H9 (cell line): ENCODE results near the gene METRN. TPM values are rescaled to one million over a fixed set of nuclear protein-coding genes. Genes with fewer than 3 reads are reported as not detected.
A peak's percentile ranks its signal among the peaks of the same experiment; 100 is the strongest.

Experiments
- DNase-seq: peaks from one replicate; pipeline ENCODE4 v3.0.0-alpha.2; 2017
- H2AFZ ChIP-seq: one replicate; pipeline ENCODE4 v1.6.1; 2013; ENCODE audit warnings: mild to moderate bottlenecking, low read length, control low read depth, moderate library complexity
- H2AK5ac ChIP-seq: 2 replicates; pipeline ENCODE4 v1.6.1; 2013; ENCODE audit warnings: low read length, control low read depth, mixed read lengths; ENCODE audit not compliant: insufficient read length
- H2BK120ac ChIP-seq: one replicate; pipeline ENCODE4 v1.6.1; 2013; ENCODE audit warnings: low read depth, mild to moderate bottlenecking, low read length, control low read depth, inconsistent platforms; ENCODE audit not compliant: poor library complexity, severe bottlenecking
- H2BK12ac ChIP-seq: 2 replicates; pipeline ENCODE4 v1.6.1; 2013; ENCODE audit warnings: low read length, control low read depth, mixed read lengths, low read depth; ENCODE audit not compliant: insufficient read length
- H2BK15ac ChIP-seq: 2 replicates; pipeline ENCODE4 v1.6.1; 2013; ENCODE audit warnings: low read depth, low read length, control low read depth
- H2BK20ac ChIP-seq: one replicate; pipeline ENCODE4 v1.6.1; 2013; ENCODE audit warnings: low read depth, mild to moderate bottlenecking, low read length, control low read depth, inconsistent platforms; ENCODE audit not compliant: poor library complexity, severe bottlenecking
- H2BK5ac ChIP-seq: 2 replicates; pipeline ENCODE4 v1.6.1; 2013; ENCODE audit warnings: low read length, control low read depth, mixed read lengths; ENCODE audit not compliant: insufficient read length
- H3K14ac ChIP-seq: 2 replicates; pipeline ENCODE4 v1.6.1; 2013; ENCODE audit warnings: low read length, control low read depth; ENCODE audit not compliant: insufficient read depth
- H3K18ac ChIP-seq: 2 replicates; pipeline ENCODE4 v1.6.1; 2013; ENCODE audit warnings: low read depth, mild to moderate bottlenecking, mixed read lengths, low read length, control low read depth; ENCODE audit not compliant: insufficient read length
- H3K23ac ChIP-seq: 2 replicates; pipeline ENCODE4 v1.6.1; 2013; ENCODE audit warnings: low read length, control low read depth, mixed read lengths, low read depth; ENCODE audit not compliant: insufficient read length
- H3K23me2 ChIP-seq: 2 replicates; pipeline ENCODE4 v1.6.1; 2013; ENCODE audit warnings: low read depth, mild to moderate bottlenecking, mixed read lengths, low read length, control low read depth; ENCODE audit not compliant: insufficient read length, poor library complexity, severe bottlenecking
- H3K27ac ChIP-seq: 2 replicates; pipeline ENCODE4 v1.5.1; 2013; ENCODE audit warnings: low read length, control low read depth, mixed read lengths, low read depth; ENCODE audit not compliant: insufficient read length
- H3K27me3 ChIP-seq: 2 replicates; pipeline ENCODE4 v1.6.1; 2013; ENCODE audit warnings: low read length, control low read depth, inconsistent platforms; ENCODE audit not compliant: insufficient read depth
- H3K4ac ChIP-seq: 2 replicates; pipeline ENCODE4 v1.6.1; 2013; ENCODE audit warnings: low read depth, mild to moderate bottlenecking, control low read depth, inconsistent platforms, low read length, moderate library complexity
- H3K4me1 ChIP-seq: 2 replicates; pipeline ENCODE4 v1.6.1; 2013; ENCODE audit warnings: low read length, control low read depth, inconsistent platforms; ENCODE audit not compliant: insufficient read depth
- H3K4me2 ChIP-seq: 2 replicates; pipeline ENCODE4 v1.6.1; 2013; ENCODE audit warnings: low read length, control low read depth, mixed read lengths; ENCODE audit not compliant: insufficient read length, insufficient read depth
- H3K56ac ChIP-seq: 2 replicates; pipeline ENCODE4 v1.6.1; 2013; ENCODE audit warnings: low read depth, mild to moderate bottlenecking, mixed read lengths, low read length, control low read depth; ENCODE audit not compliant: insufficient read length
- H3K79me1 ChIP-seq: 2 replicates; pipeline ENCODE4 v1.6.1; 2013; ENCODE audit warnings: low read depth, mild to moderate bottlenecking, moderate library complexity, low read length, control low read depth, inconsistent platforms; ENCODE audit not compliant: insufficient read depth, poor library complexity, severe bottlenecking
- H3K79me2 ChIP-seq: 2 replicates; pipeline ENCODE4 v1.6.1; 2013; ENCODE audit warnings: low read length, control low read depth, inconsistent platforms; ENCODE audit not compliant: insufficient read depth
- H3K9ac ChIP-seq: 2 replicates; pipeline ENCODE4 v1.6.1; 2013; ENCODE audit warnings: low read length, control low read depth, mixed read lengths; ENCODE audit not compliant: insufficient read length; ENCODE audit errors: extremely low read depth
- H3K9me3 ChIP-seq: one replicate; pipeline ENCODE4 v1.6.1; 2013; ENCODE audit warnings: low read depth, low read length, inconsistent platforms; ENCODE audit not compliant: control insufficient read depth
- H3T11ph ChIP-seq: one replicate; pipeline ENCODE4 v1.6.1; 2013; ENCODE audit warnings: mild to moderate bottlenecking, low read length, control low read depth, inconsistent platforms
- H4K20me1 ChIP-seq: one replicate; pipeline ENCODE4 v1.6.1; 2013; ENCODE audit not compliant: control insufficient read depth, insufficient read length, insufficient read depth
- H4K5ac ChIP-seq: 2 replicates; pipeline ENCODE4 v1.6.1; 2013; ENCODE audit warnings: low read depth, mild to moderate bottlenecking, mixed read lengths, low read length, control low read depth; ENCODE audit not compliant: insufficient read length
- H4K8ac ChIP-seq: replicated peaks from 2 replicates; pipeline ENCODE4 v1.6.1; 2013; ENCODE audit warnings: low read length, control low read depth, mixed read lengths, low read depth; ENCODE audit not compliant: insufficient read length
- H4K91ac ChIP-seq: 2 replicates; pipeline ENCODE4 v1.6.1; 2013; ENCODE audit warnings: low read depth, mild to moderate bottlenecking, moderate library complexity, mixed read lengths, low read length, control low read depth; ENCODE audit not compliant: insufficient read length
- H3K27ac Mint-ChIP-seq, 3 experiments: 2 replicates in 2 of 3; 3 replicates in 1 of 3; pipeline ENCODE4 v1.8.0; 2020 to 2021; ENCODE audit warnings: mixed read lengths in 3 of 3, mild to moderate bottlenecking in 1 of 3, moderate library complexity in 1 of 3
- H3K27me3 Mint-ChIP-seq: 2 replicates; pipeline ENCODE4 v1.8.0; 2021; ENCODE audit warnings: low read depth, mild to moderate bottlenecking, moderate library complexity, mixed read lengths
- H3K36me3 Mint-ChIP-seq, 3 experiments: 2 replicates in 2 of 3; 3 replicates in 1 of 3; pipeline ENCODE4 v1.8.0; 2020 to 2021; ENCODE audit warnings: low read depth in 3 of 3, mixed read lengths in 3 of 3; ENCODE audit not compliant: insufficient read depth in 1 of 3
- H3K4me1 Mint-ChIP-seq, 2 experiments: 2 replicates each; pipeline ENCODE4 v1.8.0; 2020; ENCODE audit warnings: mixed read lengths in 2 of 2
- H3K4me3 Mint-ChIP-seq, 2 experiments: 2 replicates in 1 of 2; 3 replicates in 1 of 2; pipeline ENCODE4 v1.8.0; 2020 to 2021; ENCODE audit warnings: mild to moderate bottlenecking in 2 of 2, mixed read lengths in 2 of 2, moderate library complexity in 1 of 2
- H3K9me3 Mint-ChIP-seq, 2 experiments: 2 replicates in 1 of 2; 3 replicates in 1 of 2; pipeline ENCODE4 v1.8.0; 2020; ENCODE audit warnings: mild to moderate bottlenecking in 2 of 2, mixed read lengths in 2 of 2, moderate library complexity in 1 of 2
- CTCF ChIP-seq: fragments of 200-600 bp; sonication (generic); conservative IDR thresholded peaks from 3 replicates; pipeline ENCODE4 v1.8.0; 2021; ENCODE audit warnings: antibody characterized with exemption, mild to moderate bottlenecking
- WGBS: extraction: QIAGEN DNeasy Blood & Tissue Kit; methylation state at CpG from one replicate; pipeline ENCODE4 v1.1.7; 2013; ENCODE audit warnings: missing lambda C conversion rate, low lambda C conversion rate, mixed read lengths; ENCODE audit not compliant: insufficient read length; ENCODE audit errors: extremely low coverage; 5-methylcytosine and 5-hydroxymethylcytosine counted together
- total RNA-seq: library from RNA; stranded (reverse); gene quantifications from 2 replicates; pipeline ENCODE4 v1.2.1, GENCODE V29; 2021

The METRN gene
- total RNA-seq, 1 experiment from 2014 or later: 26.2 TPM

DNA sequence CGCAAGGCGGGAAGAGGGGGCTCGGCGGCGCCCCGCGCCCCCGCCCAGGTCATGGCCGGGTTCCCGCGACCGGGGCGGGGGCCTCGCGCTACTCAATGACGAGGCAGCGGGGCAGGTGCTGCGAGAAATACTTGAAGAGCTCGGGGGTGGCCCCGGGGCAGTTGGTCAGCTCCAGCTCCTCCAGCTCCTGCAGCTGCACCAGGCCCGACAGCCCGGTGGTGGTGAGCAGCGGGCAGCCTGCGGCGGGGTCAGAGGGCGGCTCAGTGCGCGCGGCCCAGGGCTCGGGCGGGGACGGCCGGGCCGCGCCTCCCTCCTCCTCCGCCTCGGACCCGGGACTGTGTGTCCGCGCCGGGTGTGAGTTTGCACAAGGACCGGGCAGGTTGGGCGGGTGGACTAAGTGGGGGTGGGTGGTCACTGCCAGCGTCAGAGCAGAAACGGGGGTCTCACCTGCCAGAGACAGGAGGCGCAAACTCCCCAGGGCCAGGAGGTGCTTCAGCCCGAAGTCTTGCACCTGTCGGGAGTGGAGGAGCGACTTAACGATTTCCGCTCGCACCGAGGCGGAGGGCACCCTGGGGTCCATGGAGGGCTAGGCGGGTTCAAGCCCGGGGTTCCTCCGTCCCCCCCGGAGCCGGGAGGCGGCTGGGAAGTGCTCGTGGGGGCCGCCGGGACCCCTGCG is 20.6 kb upstream of the METRN start:
- Histone ChIP-seq H3K18ac (no peak overlapping the region), H3K27me3 (peaks cover 14% of the 10 kb centered on the region), H2BK12ac (no peak overlapping the region), H3K9ac (no peak overlapping the region), H3K23ac (no peak overlapping the region), H3K79me2 (no peaks in the 10 kb centered on the region), H3K56ac (no peak overlapping the region), H2AFZ (no peak overlapping the region), H3T11ph (no peak overlapping the region), H3K23me2 (peaks cover 26% of the 10 kb centered on the region), H2BK120ac (no peak overlapping the region), H4K20me1 (no peaks in the 10 kb centered on the region), H3K27ac (no peak overlapping the region), H3K4me1 (no peaks in the 10 kb centered on the region), H3K4ac (no peak overlapping the region), H3K14ac (no peak overlapping the region; the same call in 1 of the 2 replicates), H4K5ac (no peak overlapping the region), H2AK5ac (no peak overlapping the region), H3K4me2 (peak overlapping the region; percentile 56), H4K8ac (no peak overlapping the region), H2BK15ac (no peak overlapping the region), H3K79me1 (no peaks in the 10 kb centered on the region), H2BK20ac (no peak overlapping the region), H4K91ac (no peak overlapping the region), H3K9me3 (no peaks in the 10 kb centered on the region), H2BK5ac (no peak overlapping the region)
- Mint-ChIP-seq H3K4me3 (peak overlapping the region; percentile 59 to 85), H3K27me3 (peaks cover 81% of the 10 kb centered on the region), H3K36me3 (no peaks in the 10 kb centered on the region), H3K27ac (no peak overlapping the region), H3K4me1 (peaks cover 0 to 15% of the 10 kb centered on the region in 2 experiments; a peak in 3 of 4 replicates), H3K9me3 (no peaks in the 10 kb centered on the region; a peak in 1 of 5 replicates)
- no CpG with 5 or more reads among the region's 64 CpGs for WGBS
- TF ChIP-seq CTCF: no peak
- peak; percentile 55 for DNase-seq
